ENCODE data around the gene UGT1A6.

UGT1A6 gene

GRCh38 chr2:233799087-233799665 is 106.5 kb downstream of the UGT1A6 start:
- H3K4me3 ChIP-seq (ENCODE audit: low read depth, low read length) = no peak overlapping the region

GRCh38 chr2:233799716-233800115 is 107.0 kb downstream of the UGT1A6 start:
- H3K4me3 ChIP-seq (ENCODE audit: low read depth, low read length) = no peak overlapping the region

- no peak overlapping the region for H3K4me3 ChIP-seq (ENCODE audit: low read depth, low read length)
Measured at GRCh38 chr2:233800208-233800607, 107.5 kb downstream of the UGT1A6 start.

- no peak overlapping the region for H3K4me3 ChIP-seq (ENCODE audit: low read depth, low read length)
Measured at GRCh38 chr2:233801357-233802131, 108.9 kb downstream of the UGT1A6 start.

GRCh38 chr2:233802132-233802815 is 109.6 kb downstream of the UGT1A6 start:
- no peak overlapping the region for H3K4me3 ChIP-seq (ENCODE audit: low read depth, low read length)

- H3K4me3 ChIP-seq (ENCODE audit: low read depth, low read length) = no peak overlapping the region
Measured at GRCh38 chr2:233803292-233803911, 110.7 kb downstream of the UGT1A6 start.

- no peak overlapping the region for H3K4me3 ChIP-seq (ENCODE audit: low read depth, low read length)
Measured at GRCh38 chr2:233803994-233804393, 111.3 kb downstream of the UGT1A6 start.

GRCh38 chr2:233807215-233807865 is 114.7 kb downstream of the UGT1A6 start:
- H3K4me3 ChIP-seq (ENCODE audit: low read depth, low read length) = no peak overlapping the region

- H3K4me3 ChIP-seq (ENCODE audit: low read depth, low read length) = no peak overlapping the region
Measured at GRCh38 chr2:233807966-233808935, 115.6 kb downstream of the UGT1A6 start.

- no peak overlapping the region for H3K4me3 ChIP-seq (ENCODE audit: low read depth, low read length)
Measured at GRCh38 chr2:233810385-233810784, 117.7 kb downstream of the UGT1A6 start.

GRCh38 chr2:233811087-233811486 is 118.4 kb downstream of the UGT1A6 start:
- H3K4me3 ChIP-seq (ENCODE audit: low read depth, low read length) = no peak overlapping the region

- H3K4me3 ChIP-seq (ENCODE audit: low read depth, low read length) = no peak overlapping the region
Measured at GRCh38 chr2:233811732-233812131, 119.0 kb downstream of the UGT1A6 start.

- no peak overlapping the region for H3K4me3 ChIP-seq (ENCODE audit: low read depth, low read length)
Measured at GRCh38 chr2:233813236-233814055, 120.8 kb downstream of the UGT1A6 start.

GRCh38 chr2:233814056-233814835 is 121.6 kb downstream of the UGT1A6 start:
- H3K4me3 ChIP-seq (ENCODE audit: low read depth, low read length) = no peak overlapping the region

GRCh38 chr2:233815861-233816260 is 123.2 kb downstream of the UGT1A6 start:
- no peak overlapping the region for H3K4me3 ChIP-seq (ENCODE audit: low read depth, low read length)

GRCh38 chr2:233816334-233816733 is 123.6 kb downstream of the UGT1A6 start:
- no peak overlapping the region for H3K4me3 ChIP-seq (ENCODE audit: low read depth, low read length)

GRCh38 chr2:233816771-233817170 is 124.1 kb downstream of the UGT1A6 start:
- H3K4me3 ChIP-seq (ENCODE audit: low read depth, low read length) = no peak overlapping the region

- no peak overlapping the region for H3K4me3 ChIP-seq (ENCODE audit: low read depth, low read length)
Measured at GRCh38 chr2:233817361-233817911, 124.7 kb downstream of the UGT1A6 start.
